Measurements from ENCODE around the gene METTL16.
"Not testable (repeated sequence)": the region's sequence is repeated elsewhere in the genome, so short reads cannot be mapped to it uniquely, and the experiment has no call there.

Gene METTL16

DNA sequence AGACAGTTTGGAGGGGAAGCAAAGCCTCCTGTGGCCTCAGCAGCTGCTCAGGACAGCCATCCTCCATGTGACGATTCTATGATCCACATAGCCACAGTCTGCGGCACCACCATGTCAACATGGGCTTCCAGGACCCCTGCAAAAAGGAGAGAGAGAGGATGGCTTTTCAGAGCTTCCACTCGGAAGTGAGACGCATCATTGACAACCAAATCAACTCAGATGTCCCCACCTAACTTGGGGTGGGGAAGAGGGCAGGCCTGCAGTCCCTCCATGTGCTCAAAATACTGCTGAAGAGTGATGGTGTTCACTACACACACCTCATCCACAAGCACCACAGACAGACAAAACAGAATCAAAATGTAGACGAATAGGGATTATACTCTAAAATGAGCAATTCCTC, 5.9 kb upstream of the METTL16 start:
- H3K27ac ChIP-seq, result no peak overlapping the region
- no peak for DNase-seq (ENCODE audit: low spot score)
- TF ChIP-seq, protein P1, sequence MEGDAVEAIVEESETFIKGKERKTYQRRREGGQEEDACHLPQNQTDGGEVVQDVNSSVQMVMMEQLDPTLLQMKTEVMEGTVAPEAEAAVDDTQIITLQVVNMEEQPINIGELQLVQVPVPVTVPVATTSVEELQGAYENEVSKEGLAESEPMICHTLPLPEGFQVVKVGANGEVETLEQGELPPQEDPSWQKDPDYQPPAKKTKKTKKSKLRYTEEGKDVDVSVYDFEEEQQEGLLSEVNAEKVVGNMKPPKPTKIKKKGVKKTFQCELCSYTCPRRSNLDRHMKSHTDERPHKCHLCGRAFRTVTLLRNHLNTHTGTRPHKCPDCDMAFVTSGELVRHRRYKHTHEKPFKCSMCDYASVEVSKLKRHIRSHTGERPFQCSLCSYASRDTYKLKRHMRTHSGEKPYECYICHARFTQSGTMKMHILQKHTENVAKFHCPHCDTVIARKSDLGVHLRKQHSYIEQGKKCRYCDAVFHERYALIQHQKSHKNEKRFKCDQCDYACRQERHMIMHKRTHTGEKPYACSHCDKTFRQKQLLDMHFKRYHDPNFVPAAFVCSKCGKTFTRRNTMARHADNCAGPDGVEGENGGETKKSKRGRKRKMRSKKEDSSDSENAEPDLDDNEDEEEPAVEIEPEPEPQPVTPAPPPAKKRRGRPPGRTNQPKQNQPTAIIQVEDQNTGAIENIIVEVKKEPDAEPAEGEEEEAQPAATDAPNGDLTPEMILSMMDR (IDR thresholded peaks at IDR 0.05), result no peak
- no peak overlapping the region for H3K4me3 ChIP-seq

DNA sequence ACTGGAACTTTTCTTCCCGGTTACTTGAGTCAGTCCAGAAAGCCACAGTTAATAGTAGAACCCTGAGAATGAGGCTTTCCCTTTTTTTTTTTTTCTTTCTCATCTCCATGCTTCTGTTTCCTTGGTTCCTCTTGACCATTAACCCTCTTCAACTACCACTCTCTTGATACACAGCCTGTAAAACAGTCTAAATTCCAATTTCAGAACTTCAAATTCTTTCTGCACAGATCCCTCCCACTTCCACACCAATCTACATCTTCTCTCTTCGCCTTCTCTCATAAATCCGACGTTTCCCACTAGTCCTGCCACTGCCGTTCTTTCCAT, 588 bp downstream of the METTL16 start:
- TF ChIP-seq, protein P1 (IDR thresholded peaks at IDR 0.05), result no peak
- Histone ChIP-seq H3K27ac (peak overlapping the region; percentile 57 to 90), H3K4me3 (peak overlapping the region; percentile 83)
- DNase-seq (ENCODE audit: low spot score), result no peak

DNA sequence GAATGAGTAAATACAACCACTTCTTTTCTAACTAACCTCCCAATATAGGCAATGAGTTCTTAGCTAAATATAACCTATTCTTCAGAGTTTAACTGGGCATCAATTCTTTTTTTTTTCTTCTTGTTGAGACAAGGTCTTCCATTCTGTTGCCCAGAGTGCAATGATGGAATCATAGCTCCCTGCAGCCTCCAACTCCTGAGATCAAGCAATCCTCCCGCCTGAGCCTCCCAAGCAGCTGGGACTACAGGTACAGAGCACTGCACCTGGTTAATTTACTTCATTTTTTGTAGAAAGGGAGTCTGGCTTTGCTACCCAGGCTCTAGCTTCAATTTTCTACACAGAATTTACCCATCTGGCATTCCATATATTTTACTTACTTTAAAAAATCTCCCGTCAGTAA, 1.1 kb downstream of the METTL16 start:
- TF ChIP-seq, protein P1 (IDR thresholded peaks at IDR 0.05), result no peak

DNA sequence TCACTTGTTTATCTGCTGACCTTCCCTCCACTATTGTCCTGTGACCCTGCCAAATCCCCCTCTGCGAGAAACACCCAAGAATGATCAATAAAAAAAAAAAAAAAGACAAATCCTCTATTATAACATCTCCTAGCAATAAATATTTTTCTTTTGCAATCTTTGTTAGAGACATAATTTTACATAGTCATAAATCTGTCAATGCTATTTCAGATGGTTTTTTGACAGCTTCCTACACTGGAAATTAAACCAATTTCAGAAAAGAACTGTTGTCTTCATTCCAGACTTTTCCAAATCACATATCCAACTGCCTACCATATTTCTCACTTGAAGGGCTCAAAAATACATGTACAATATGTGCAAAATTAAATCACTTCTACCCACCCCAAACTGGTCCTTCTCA, 3.7 kb downstream of the METTL16 start:
- TF ChIP-seq, protein P1 (IDR thresholded peaks at IDR 0.05), result no peak
- H3K4me3 ChIP-seq, result no peak overlapping the region

More for the DNA sequence above, 1.1 kb downstream of the METTL16 start:
- DNase-seq (ENCODE audit: low spot score), result no peak
- Histone ChIP-seq H3K4me3 (peak overlapping the region; percentile 83), H3K27ac (peak overlapping the region; percentile 9 to 90)

DNA sequence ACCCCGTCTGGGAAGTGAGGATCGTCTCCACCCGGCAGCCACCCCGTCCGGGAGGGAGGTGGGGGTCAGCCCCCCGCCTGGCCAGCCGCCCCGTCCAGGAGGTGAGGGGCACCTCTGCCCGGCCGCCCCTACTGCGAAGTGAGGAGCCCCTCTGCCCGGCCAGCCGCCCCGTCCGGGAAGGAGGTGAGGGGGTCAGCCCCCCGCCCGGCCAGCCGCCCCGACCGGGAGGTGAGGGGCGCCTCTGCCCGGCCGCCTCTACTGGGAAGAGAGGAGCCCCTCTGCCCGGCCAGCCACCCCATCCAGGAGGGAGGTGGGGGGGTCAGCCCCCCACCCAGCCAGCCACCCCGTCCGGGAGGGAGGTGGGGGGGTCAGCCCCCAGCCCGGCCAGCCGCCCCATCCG, 4.7 kb downstream of the METTL16 start:
- H3K27ac ChIP-seq, result not testable (repeated sequence)

More for the DNA sequence above, 3.7 kb downstream of the METTL16 start:
- no peak overlapping the region for H3K27ac ChIP-seq
- no peak for DNase-seq (ENCODE audit: low spot score)

DNA sequence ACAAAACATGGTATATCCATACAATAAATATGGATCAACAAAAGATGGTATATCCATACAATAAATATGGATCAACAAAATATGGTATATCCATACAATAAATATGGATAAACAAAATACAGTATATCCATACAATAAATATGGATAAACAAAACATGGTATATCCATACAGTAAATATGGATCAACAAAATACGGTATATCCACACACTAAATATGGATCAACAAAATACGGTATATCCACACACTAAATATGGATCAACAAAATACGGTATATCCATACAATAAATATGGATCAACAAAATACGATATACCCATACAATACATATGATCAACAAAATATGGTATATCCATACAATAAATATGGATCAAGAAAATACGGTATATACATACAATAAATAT, 8.1 kb downstream of the METTL16 start:
- TF ChIP-seq, protein P1 (IDR thresholded peaks at IDR 0.05), result no peak

More for the DNA sequence above, 4.7 kb downstream of the METTL16 start:
- H3K4me3 ChIP-seq; DNase-seq (ENCODE audit: low spot score): not testable (repeated sequence)

DNA sequence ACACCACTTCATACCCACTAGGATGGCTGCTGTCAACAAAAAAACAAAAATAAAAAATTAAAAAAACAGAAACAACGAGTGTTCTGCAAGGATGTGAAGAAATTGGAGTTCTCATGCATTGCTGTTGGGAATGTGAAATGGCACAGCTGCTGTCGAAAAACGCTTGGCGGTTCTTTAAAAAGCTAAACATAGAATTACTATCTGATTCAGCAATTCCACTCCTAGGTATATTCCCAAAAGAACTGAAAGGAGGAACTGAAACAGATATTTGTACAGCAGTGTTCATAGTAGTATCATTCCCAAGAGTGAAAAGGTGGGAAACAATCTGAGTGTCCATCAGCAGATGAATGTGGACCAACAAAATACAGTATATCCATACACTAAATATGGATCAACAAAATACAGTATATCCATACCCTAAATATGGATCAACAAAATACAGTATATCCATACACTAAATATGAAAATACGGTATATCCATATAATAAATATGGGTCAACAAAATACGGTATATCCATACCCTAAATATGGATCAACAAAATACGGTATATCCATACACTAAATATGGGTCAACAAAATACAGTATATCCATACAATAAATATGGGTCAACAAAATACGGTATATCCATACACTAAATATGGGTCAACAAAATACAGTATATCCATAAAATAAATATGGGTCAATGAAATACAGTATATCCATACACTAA, 8.7 kb downstream of the METTL16 start:
- Histone ChIP-seq H3K4me3 (no peak overlapping the region), H3K27ac (no peak overlapping the region)
- DNase-seq (ENCODE audit: low spot score), result no peak
- TF ChIP-seq, protein P1 (IDR thresholded peaks at IDR 0.05), result no peak

More for the DNA sequence above, 8.1 kb downstream of the METTL16 start:
- no peak for DNase-seq (ENCODE audit: low spot score)
- no peak overlapping the region for H3K27ac ChIP-seq
- H3K4me3 ChIP-seq, result no peak overlapping the region
